ENCODE data around the gene TPCN2. TPM values are rescaled to one million over a fixed set of nuclear protein-coding genes. Genes with fewer than 3 reads are reported as not detected.
A peak's percentile ranks its signal among the peaks of the same experiment; 100 is the strongest.
"Not testable (repeated sequence)": the region's sequence is repeated elsewhere in the genome, so short reads cannot be mapped to it uniquely, and the experiment has no call there.

TPCN2 gene
- total and polyA plus RNA-seq, 4 donors, result 6.4 to 20.8 (median 12.1) TPM

GRCh38 chr11:69148377-69148762, 99.6 kb downstream of the TPCN2 start:
- peaks cover 0 to 8% (median 7%) of the 10 kb centered on the region in 4 donors for H3K9me3 ChIP-seq (ENCODE audit: control insufficient read depth in 4 of 4, low read length in 3 of 4)
- no peak for DNase-seq (ENCODE audit: low spot score)

GRCh38 chr11:69148806-69149205, 100.1 kb downstream of the TPCN2 start:
- H3K4me1 ChIP-seq (ENCODE audit: control insufficient read depth in 4 of 4, insufficient read depth in 4 of 4, low read length in 3 of 4), result no peaks in the 10 kb centered on the region
- WGBS, result 88% methylated on average over 9 of the region's 9 CpGs
- H3K9me3 ChIP-seq (ENCODE audit: control insufficient read depth in 4 of 4, low read length in 3 of 4), result peaks cover 0 to 8% (median 7%) of the 10 kb centered on the region in 4 donors
- no peak overlapping the region for H3K9ac ChIP-seq (ENCODE audit: low read depth in 1 of 2, low read length in 2 of 2)
- H3K27me3 ChIP-seq (ENCODE audit: control insufficient read depth in 4 of 4, insufficient read depth in 4 of 4, low read length in 3 of 4), result no peaks in the 10 kb centered on the region
- no peak overlapping the region for H3K4me3 ChIP-seq (ENCODE audit: low read depth in 1 of 3, low read length in 3 of 3)
- no peak for TF ChIP-seq CTCF (IDR thresholded peaks at IDR 0.05; ENCODE audit: low read depth, low read length, missing input control)
- TF ChIP-seq ATF3 (IDR thresholded peaks at IDR 0.05), result no peak
- no peak for TF ChIP-seq HNF4G (IDR thresholded peaks at IDR 0.05)
- TF ChIP-seq RAD21 (IDR thresholded peaks at IDR 0.05), result no peak
- no peak for TF ChIP-seq SP1 (IDR thresholded peaks at IDR 0.05)
- TF ChIP-seq GABPA (IDR thresholded peaks at IDR 0.05 in 1 of 2, conservative IDR thresholded peaks at IDR 0.05 in 1 of 2), result no peak
- no peaks in the 10 kb centered on the region for H3K36me3 ChIP-seq (ENCODE audit: control insufficient read depth in 4 of 4, insufficient read depth in 3 of 4, low read depth in 1 of 4, low read length in 3 of 4)
- H3K27ac ChIP-seq (ENCODE audit: low read depth in 1 of 2, low read length in 2 of 2), result no peak overlapping the region
- DNase-seq (ENCODE audit: low spot score), result no peak

More at GRCh38 chr11:69148377-69148762, 99.6 kb downstream of the TPCN2 start:
- TF ChIP-seq JUND (IDR thresholded peaks at IDR 0.05), result no peak
- no peak for TF ChIP-seq REST (IDR thresholded peaks at IDR 0.05)
- TF ChIP-seq HNF4G (IDR thresholded peaks at IDR 0.05), result no peak
- no peak for TF ChIP-seq YY1 (IDR thresholded peaks at IDR 0.05)
- TF ChIP-seq MAX (IDR thresholded peaks at IDR 0.05), result no peak
- WGBS, result 95% methylated on average over 13 of the region's 13 CpGs
- Histone ChIP-seq H3K27me3 (ENCODE audit: control insufficient read depth in 4 of 4, insufficient read depth in 4 of 4, low read length in 3 of 4) (no peaks in the 10 kb centered on the region), H3K36me3 (ENCODE audit: control insufficient read depth in 4 of 4, insufficient read depth in 3 of 4, low read depth in 1 of 4, low read length in 3 of 4) (no peaks in the 10 kb centered on the region), H3K4me3 (ENCODE audit: low read depth in 1 of 3, low read length in 3 of 3) (no peak overlapping the region), H3K9ac (ENCODE audit: low read depth in 1 of 2, low read length in 2 of 2) (no peak overlapping the region), H3K4me1 (ENCODE audit: control insufficient read depth in 4 of 4, insufficient read depth in 4 of 4, low read length in 3 of 4) (no peaks in the 10 kb centered on the region), H3K27ac (ENCODE audit: low read depth in 1 of 2, low read length in 2 of 2) (no peak overlapping the region)

GRCh38 chr11:69149338-69150045, 100.8 kb downstream of the TPCN2 start:
- H3K9ac ChIP-seq (ENCODE audit: low read depth in 1 of 2, low read length in 2 of 2); H3K27ac ChIP-seq (ENCODE audit: low read depth in 1 of 2, low read length in 2 of 2); H3K36me3 ChIP-seq (ENCODE audit: control insufficient read depth in 4 of 4, insufficient read depth in 3 of 4, low read depth in 1 of 4, low read length in 3 of 4); H3K27me3 ChIP-seq (ENCODE audit: control insufficient read depth in 4 of 4, insufficient read depth in 4 of 4, low read length in 3 of 4); H3K4me3 ChIP-seq (ENCODE audit: low read depth in 1 of 3, low read length in 3 of 3); H3K4me1 ChIP-seq (ENCODE audit: control insufficient read depth in 4 of 4, insufficient read depth in 4 of 4, low read length in 3 of 4); H3K9me3 ChIP-seq (ENCODE audit: control insufficient read depth in 4 of 4, low read length in 3 of 4): not testable (repeated sequence)
- peak; percentile 31 for DNase-seq (ENCODE audit: low spot score)
- 86% methylated on average over 11 of the region's 11 CpGs for whole genome bisulfite sequencing
